ENCODE measurements around the gene HCFC1.

Gene HCFC1

DNA sequence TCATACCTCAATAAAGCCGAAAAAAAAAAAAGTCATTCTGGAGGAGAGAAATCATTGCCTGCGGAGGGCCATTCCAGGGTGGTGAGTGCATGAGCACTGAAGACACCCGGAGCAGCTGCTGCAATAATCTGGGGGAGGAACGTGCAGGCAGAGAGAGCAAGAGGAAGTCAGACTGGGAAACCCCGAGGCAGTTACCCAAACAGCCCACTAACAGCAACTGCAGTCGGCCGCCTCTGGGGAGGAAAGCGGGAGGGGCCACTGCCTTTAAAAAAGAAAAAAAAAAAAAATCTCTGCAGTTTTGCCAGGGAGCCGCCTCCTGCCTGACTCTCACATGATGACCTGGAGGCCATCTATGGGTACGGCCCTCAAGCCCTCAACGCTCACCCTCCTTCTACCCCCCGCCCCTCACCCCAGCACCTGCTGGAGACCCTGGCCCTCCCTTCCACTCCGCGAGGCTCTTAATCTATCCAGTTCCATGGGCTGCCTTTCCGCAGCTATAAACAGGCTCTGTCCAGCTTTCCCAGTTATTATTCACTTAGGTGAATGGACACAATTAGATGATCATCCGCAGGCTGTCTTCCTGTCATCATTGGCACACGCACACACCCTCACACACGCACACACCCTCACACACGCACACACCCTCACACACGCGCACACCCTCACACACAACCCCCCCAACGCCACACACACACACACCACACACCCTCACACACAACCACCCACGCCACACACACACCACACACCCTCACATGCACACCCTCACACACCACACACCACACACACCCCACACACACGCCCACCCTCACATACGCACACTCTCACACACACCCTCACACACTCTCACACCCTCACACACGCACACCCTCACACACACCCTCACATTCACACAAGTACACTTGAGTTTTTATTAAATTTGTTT is 70.5 kb downstream of the HCFC1 start:
- peak; percentile 25 to 65 (median 50) for DNase-seq

DNA sequence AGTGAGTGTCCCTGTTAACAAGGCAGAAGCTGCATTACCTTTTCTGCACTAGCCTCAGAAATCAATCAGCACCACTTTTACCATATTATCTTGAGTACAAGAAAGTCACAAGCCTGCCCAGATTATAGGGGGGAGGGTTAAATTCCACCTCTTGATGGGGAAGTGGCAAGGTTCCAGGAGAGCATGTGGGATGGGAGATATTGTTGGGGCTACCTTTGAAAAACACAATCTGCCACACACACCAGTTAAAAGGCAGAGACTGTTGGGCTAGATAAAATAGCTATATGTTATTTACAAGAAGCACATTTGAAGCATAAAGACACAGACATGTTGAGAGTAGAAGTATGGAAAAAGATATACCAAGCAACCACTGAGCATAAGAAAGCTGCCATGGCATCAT is 73.7 kb downstream of the HCFC1 start:
- no peak for DNase-seq
